HepG2 (cell line): ENCODE measurements around the gene MEGF6. TPM values are rescaled to one million over a fixed set of nuclear protein-coding genes. Genes with fewer than 3 reads are reported as not detected.

ENCODE experiments used
- DR1 ChIP-seq: sonication (generic); formaldehyde crosslinking; IDR thresholded peaks from 2 replicates; pipeline ENCODE4 v1.8.0; 2021; ENCODE audit warnings: mild to moderate bottlenecking, missing genetic modification reagents, inconsistent platforms
- ETV5 ChIP-seq: IDR thresholded peaks from 2 replicates; pipeline ENCODE4 v1.6.1; 2018; ENCODE audit warnings: missing biosample characterization, missing genetic modification reagents, inconsistent platforms, borderline replicate concordance
- ETV6 ChIP-seq: sonication (generic); formaldehyde crosslinking; conservative IDR thresholded peaks from 2 replicates; pipeline ENCODE4 v1.4.0; 2020; ENCODE audit warnings: missing genetic modification reagents
- HNRNPLL ChIP-seq: fragments of 200-400 bp; formaldehyde crosslinking; IDR thresholded peaks from 2 replicates; pipeline ENCODE4 v1.6.1; 2017; ENCODE audit warnings: mild to moderate bottlenecking, low read depth, low read length; ENCODE audit not compliant: poor library complexity, severe bottlenecking
- IKZF4 ChIP-seq: sonication (generic); formaldehyde crosslinking; IDR thresholded peaks from 2 replicates; pipeline ENCODE4 v1.5.1; 2020; ENCODE audit warnings: borderline replicate concordance, mild to moderate bottlenecking, low read depth, missing genetic modification reagents; ENCODE audit errors: not compliant biosample characterization
- KLF6 ChIP-seq: IDR thresholded peaks from 2 replicates; pipeline ENCODE4 v1.8.0; 2016; ENCODE audit warnings: missing biosample characterization, missing genetic modification reagents
- KMT2B ChIP-seq: IDR thresholded peaks from 2 replicates; pipeline ENCODE4 v1.6.1; 2016; ENCODE audit warnings: missing genetic modification reagents, missing compliant biosample characterization
- MXI1 ChIP-seq: IDR thresholded peaks from 3 replicates; pipeline ENCODE4 v1.6.1; 2012; ENCODE audit warnings: low read depth, low read length, inconsistent platforms, borderline replicate concordance
- SALL1 ChIP-seq: sonication (generic); formaldehyde crosslinking; IDR thresholded peaks from 2 replicates; pipeline ENCODE4 v1.8.0; 2022; ENCODE audit warnings: mild to moderate bottlenecking, missing genetic modification reagents
- SYNCRIP ChIP-seq: fragments of 200-400 bp; formaldehyde crosslinking; IDR thresholded peaks from 2 replicates; pipeline ENCODE4 v1.6.1; 2018; ENCODE audit warnings: mild to moderate bottlenecking, low read depth, low read length; ENCODE audit not compliant: insufficient read depth
- ZNF430 ChIP-seq: sonication (generic); formaldehyde crosslinking; IDR thresholded peaks from 2 replicates; pipeline ENCODE4 v1.9.0; 2021; ENCODE audit warnings: mild to moderate bottlenecking, missing genetic modification reagents
- ZNF605 ChIP-seq: sonication (generic); formaldehyde crosslinking; IDR thresholded peaks from 2 replicates; pipeline ENCODE4 v1.8.0; 2022; ENCODE audit warnings: mild to moderate bottlenecking, missing genetic modification reagents
- ZNF746 ChIP-seq: sonication (generic); formaldehyde crosslinking; IDR thresholded peaks from 2 replicates; pipeline ENCODE4 v1.8.0; 2022; ENCODE audit warnings: mild to moderate bottlenecking, missing genetic modification reagents
- ZNF792 ChIP-seq: IDR thresholded peaks from 2 replicates; pipeline ENCODE4 v1.6.1; 2016
- polyA plus RNA-seq, 8 experiments: library from polyadenylated mRNA; depleted of rRNA in 3 of 8; stranded (reverse) in 7 of 8; unstranded in 1 of 8; fragments of >200 nt; fragmentation: Illumina TruSeq in 4 of 8; extraction: Trizol in 4 of 8; gene quantifications; 2 replicates each; pipeline versions ENCODE4 v1.2.1 to v1.2.3, GENCODE V29; 2011 to 2016; ENCODE audit warnings: low read depth in 4 of 8, missing spikeins in 1 of 8, mixed read lengths in 1 of 8; ENCODE audit not compliant: insufficient read depth in 1 of 8
- total RNA-seq, 5 experiments: library from RNA; depleted of rRNA; stranded (reverse); fragments of >200 nt; fragmentation: Illumina TruSeq; extraction: Trizol; gene quantifications; 2 replicates each; pipeline ENCODE4 v1.2.3, GENCODE V29; 2016; ENCODE audit warnings: low read depth in 1 of 5
- TF ChIP-seq, protein P1 (sequence below): sonication (generic); formaldehyde crosslinking; IDR thresholded peaks from 2 replicates; pipeline ENCODE4 v1.4.0; 2020; ENCODE audit warnings: missing genetic modification reagents, borderline replicate concordance
- TF ChIP-seq, protein P2 (sequence below): sonication (generic); formaldehyde crosslinking; IDR thresholded peaks from 2 replicates; pipeline ENCODE4 v1.4.0; 2020; ENCODE audit warnings: missing genetic modification reagents
- TF ChIP-seq, protein P3 (sequence below), 2 experiments: fragments of 450-650 bp in 1 of 2; sonication (generic) in 1 of 2; formaldehyde crosslinking; IDR thresholded peaks; 2 replicates each; pipeline versions ENCODE4 v1.5.0 to v1.8.0; 2020 to 2022; ENCODE audit warnings: mild to moderate bottlenecking in 1 of 2, missing genetic modification reagents in 1 of 2
- TF ChIP-seq, protein P4 (sequence below): sonication (generic); formaldehyde crosslinking; IDR thresholded peaks from 2 replicates; pipeline ENCODE4 v1.5.1; 2020; ENCODE audit warnings: mild to moderate bottlenecking, missing genetic modification reagents, moderate library complexity

Gene MEGF6
- total and polyA plus RNA-seq, 2 of the 13 experiments (the other 11 are each of a cell fraction or from before 2014, with no cell fraction given): 1.9 TPM

DNA sequence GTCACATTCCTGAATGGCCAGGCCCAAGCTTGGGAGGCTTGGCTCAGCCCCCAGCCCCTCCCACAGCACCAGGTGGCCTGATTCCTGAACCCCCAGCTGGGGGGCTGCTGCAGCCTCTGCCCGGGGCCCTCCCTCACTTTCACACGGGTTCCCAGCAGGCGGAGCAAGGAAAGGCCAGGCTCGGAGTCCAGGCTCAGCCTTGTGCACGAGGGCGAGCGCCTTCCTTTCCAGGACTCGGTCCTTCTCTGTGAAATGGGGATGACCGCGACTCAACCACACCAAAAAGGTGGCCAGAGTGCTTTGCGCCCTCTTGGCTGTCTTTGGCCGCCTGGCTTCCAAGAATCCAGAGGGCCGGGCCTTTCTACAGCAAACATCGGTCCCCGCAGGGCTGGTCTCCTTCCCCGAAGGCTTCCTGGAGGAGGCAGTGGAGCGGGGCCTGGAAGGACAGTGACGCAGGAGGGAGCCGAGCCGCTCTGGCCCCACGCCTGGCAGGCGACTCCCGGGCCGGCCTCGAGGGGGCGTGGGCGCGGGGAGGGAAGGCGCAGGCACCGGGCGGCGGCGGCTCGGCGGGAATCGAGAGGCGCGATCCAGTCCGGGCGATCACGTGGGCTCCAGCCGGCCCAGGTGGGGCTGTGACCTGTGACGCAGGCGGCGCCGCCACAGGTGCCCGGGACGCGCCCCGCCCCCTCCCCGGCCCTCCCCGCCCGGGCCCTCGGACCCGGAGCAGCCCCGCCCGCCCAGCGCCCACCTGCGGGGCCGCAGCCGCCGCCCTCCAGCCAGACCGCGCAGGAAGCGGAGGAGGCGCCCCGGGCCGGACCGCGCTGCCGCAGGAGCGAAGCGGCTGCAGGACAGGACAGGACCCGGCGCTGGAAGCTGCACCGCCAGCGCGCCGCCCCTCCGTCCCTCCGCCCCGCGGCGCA lies 157.2 kb downstream of the MEGF6 start, which contains the start of gene ARHGEF16 (continued):
- TF ChIP-seq, protein P1, sequence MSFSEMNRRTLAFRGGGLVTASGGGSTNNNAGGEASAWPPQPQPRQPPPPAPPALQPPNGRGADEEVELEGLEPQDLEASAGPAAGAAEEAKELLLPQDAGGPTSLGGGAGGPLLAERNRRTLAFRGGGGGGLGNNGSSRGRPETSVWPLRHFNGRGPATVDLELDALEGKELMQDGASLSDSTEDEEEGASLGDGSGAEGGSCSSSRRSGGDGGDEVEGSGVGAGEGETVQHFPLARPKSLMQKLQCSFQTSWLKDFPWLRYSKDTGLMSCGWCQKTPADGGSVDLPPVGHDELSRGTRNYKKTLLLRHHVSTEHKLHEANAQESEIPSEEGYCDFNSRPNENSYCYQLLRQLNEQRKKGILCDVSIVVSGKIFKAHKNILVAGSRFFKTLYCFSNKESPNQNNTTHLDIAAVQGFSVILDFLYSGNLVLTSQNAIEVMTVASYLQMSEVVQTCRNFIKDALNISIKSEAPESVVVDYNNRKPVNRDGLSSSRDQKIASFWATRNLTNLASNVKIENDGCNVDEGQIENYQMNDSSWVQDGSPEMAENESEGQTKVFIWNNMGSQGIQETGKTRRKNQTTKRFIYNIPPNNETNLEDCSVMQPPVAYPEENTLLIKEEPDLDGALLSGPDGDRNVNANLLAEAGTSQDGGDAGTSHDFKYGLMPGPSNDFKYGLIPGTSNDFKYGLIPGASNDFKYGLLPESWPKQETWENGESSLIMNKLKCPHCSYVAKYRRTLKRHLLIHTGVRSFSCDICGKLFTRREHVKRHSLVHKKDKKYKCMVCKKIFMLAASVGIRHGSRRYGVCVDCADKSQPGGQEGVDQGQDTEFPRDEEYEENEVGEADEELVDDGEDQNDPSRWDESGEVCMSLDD (CRISPR knock-in tag): peak; percentile 75
- TF ChIP-seq ZNF605 (CRISPR knock-in tag): no peak
- TF ChIP-seq ZNF430: 0 out of 2 replicates have a peak, but pooled peaks have one; percentile 27
- peak; percentile 62 for TF ChIP-seq SALL1 (CRISPR knock-in tag)
- TF ChIP-seq, protein P2, sequence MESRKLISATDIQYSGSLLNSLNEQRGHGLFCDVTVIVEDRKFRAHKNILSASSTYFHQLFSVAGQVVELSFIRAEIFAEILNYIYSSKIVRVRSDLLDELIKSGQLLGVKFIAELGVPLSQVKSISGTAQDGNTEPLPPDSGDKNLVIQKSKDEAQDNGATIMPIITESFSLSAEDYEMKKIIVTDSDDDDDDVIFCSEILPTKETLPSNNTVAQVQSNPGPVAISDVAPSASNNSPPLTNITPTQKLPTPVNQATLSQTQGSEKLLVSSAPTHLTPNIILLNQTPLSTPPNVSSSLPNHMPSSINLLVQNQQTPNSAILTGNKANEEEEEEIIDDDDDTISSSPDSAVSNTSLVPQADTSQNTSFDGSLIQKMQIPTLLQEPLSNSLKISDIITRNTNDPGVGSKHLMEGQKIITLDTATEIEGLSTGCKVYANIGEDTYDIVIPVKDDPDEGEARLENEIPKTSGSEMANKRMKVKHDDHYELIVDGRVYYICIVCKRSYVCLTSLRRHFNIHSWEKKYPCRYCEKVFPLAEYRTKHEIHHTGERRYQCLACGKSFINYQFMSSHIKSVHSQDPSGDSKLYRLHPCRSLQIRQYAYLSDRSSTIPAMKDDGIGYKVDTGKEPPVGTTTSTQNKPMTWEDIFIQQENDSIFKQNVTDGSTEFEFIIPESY (CRISPR knock-in tag): peak; percentile 63; the same call in 1 of the 2 replicates
- TF ChIP-seq ETV6 (CRISPR knock-in tag): no peak
- no peak for TF ChIP-seq KMT2B (CRISPR knock-in tag)
- TF ChIP-seq DR1 (CRISPR knock-in tag): 0 out of 2 replicates have a peak, but pooled peaks have one; percentile 45
- no peak for TF ChIP-seq KLF6 (CRISPR knock-in tag)
- TF ChIP-seq, protein P3, sequence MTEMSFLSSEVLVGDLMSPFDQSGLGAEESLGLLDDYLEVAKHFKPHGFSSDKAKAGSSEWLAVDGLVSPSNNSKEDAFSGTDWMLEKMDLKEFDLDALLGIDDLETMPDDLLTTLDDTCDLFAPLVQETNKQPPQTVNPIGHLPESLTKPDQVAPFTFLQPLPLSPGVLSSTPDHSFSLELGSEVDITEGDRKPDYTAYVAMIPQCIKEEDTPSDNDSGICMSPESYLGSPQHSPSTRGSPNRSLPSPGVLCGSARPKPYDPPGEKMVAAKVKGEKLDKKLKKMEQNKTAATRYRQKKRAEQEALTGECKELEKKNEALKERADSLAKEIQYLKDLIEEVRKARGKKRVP (CRISPR knock-in tag; IDR thresholded peaks at IDR 0.05): no peak
- TF ChIP-seq, protein P4, sequence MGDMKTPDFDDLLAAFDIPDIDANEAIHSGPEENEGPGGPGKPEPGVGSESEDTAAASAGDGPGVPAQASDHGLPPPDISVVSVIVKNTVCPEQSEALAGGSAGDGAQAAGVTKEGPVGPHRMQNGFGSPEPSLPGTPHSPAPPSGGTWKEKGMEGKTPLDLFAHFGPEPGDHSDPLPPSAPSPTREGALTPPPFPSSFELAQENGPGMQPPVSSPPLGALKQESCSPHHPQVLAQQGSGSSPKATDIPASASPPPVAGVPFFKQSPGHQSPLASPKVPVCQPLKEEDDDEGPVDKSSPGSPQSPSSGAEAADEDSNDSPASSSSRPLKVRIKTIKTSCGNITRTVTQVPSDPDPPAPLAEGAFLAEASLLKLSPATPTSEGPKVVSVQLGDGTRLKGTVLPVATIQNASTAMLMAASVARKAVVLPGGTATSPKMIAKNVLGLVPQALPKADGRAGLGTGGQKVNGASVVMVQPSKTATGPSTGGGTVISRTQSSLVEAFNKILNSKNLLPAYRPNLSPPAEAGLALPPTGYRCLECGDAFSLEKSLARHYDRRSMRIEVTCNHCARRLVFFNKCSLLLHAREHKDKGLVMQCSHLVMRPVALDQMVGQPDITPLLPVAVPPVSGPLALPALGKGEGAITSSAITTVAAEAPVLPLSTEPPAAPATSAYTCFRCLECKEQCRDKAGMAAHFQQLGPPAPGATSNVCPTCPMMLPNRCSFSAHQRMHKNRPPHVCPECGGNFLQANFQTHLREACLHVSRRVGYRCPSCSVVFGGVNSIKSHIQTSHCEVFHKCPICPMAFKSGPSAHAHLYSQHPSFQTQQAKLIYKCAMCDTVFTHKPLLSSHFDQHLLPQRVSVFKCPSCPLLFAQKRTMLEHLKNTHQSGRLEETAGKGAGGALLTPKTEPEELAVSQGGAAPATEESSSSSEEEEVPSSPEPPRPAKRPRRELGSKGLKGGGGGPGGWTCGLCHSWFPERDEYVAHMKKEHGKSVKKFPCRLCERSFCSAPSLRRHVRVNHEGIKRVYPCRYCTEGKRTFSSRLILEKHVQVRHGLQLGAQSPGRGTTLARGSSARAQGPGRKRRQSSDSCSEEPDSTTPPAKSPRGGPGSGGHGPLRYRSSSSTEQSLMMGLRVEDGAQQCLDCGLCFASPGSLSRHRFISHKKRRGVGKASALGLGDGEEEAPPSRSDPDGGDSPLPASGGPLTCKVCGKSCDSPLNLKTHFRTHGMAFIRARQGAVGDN: peak; percentile 93
- TF ChIP-seq ETV5 (CRISPR knock-in tag): no peak
- no peak for TF ChIP-seq ZNF792
- TF ChIP-seq HNRNPLL: peak; percentile 34
- TF ChIP-seq SYNCRIP: no peak
- TF ChIP-seq IKZF4 (CRISPR knock-in tag): peak; percentile 6
- peak; percentile 36; the same call in 1 of the 3 replicates for TF ChIP-seq MXI1
- peak; percentile 17; the same call in 1 of the 2 replicates for TF ChIP-seq ZNF746 (CRISPR knock-in tag)
